ENCODE measurements around the gene POU3F1.

The POU3F1 gene

GRCh38 chr1:38082769-38083263 lies 36.2 kb upstream of the POU3F1 start:
- Mint-ChIP-seq H3K4me1 (ENCODE audit: low read depth) (no peaks in the 10 kb centered on the region), H3K27ac (no peak overlapping the region)

GRCh38 chr1:38079019-38079418 lies 32.4 kb upstream of the POU3F1 start:
- Mint-ChIP-seq H3K27ac (no peak overlapping the region), H3K4me1 (ENCODE audit: low read depth) (no peaks in the 10 kb centered on the region), H3K4me3 (no peak overlapping the region), H3K9me3 (no peaks in the 10 kb centered on the region), H3K27me3 (peaks cover 25% of the 10 kb centered on the region), H3K36me3 (ENCODE audit: low read depth) (no peaks in the 10 kb centered on the region)
- no peak for DNase-seq

More at GRCh38 chr1:38082769-38083263, 36.2 kb upstream of the POU3F1 start:
- Mint-ChIP-seq H3K4me3 (no peak overlapping the region), H3K36me3 (ENCODE audit: low read depth) (no peaks in the 10 kb centered on the region), H3K27me3 (peaks cover 3% of the 10 kb centered on the region), H3K9me3 (no peaks in the 10 kb centered on the region)
- DNase-seq: no peak

- Mint-ChIP-seq H3K4me3 (no peak overlapping the region), H3K9me3 (no peaks in the 10 kb centered on the region), H3K27me3 (peaks cover 29% of the 10 kb centered on the region), H3K4me1 (ENCODE audit: low read depth) (no peaks in the 10 kb centered on the region), H3K36me3 (ENCODE audit: low read depth) (no peaks in the 10 kb centered on the region), H3K27ac (no peak overlapping the region)
- no peak for DNase-seq
Measured at GRCh38 chr1:38077523-38078147, 31.0 kb upstream of the POU3F1 start.

- H3K9me3 Mint-ChIP-seq: no peaks in the 10 kb centered on the region
- H3K27ac Mint-ChIP-seq: no peak overlapping the region
- peaks cover 32% of the 10 kb centered on the region for H3K27me3 Mint-ChIP-seq
- no peaks in the 10 kb centered on the region for H3K36me3 Mint-ChIP-seq (ENCODE audit: low read depth)
- H3K4me1 Mint-ChIP-seq (ENCODE audit: low read depth): no peaks in the 10 kb centered on the region
- no peak overlapping the region for H3K4me3 Mint-ChIP-seq
- DNase-seq: no peak
Measured at GRCh38 chr1:38076455-38076854, 29.9 kb upstream of the POU3F1 start.

GRCh38 chr1:38076038-38076437 lies 29.4 kb upstream of the POU3F1 start:
- DNase-seq: no peak
- H3K4me1 Mint-ChIP-seq (ENCODE audit: low read depth): no peaks in the 10 kb centered on the region
- peaks cover 36% of the 10 kb centered on the region for H3K27me3 Mint-ChIP-seq
- no peak overlapping the region for H3K4me3 Mint-ChIP-seq
- no peaks in the 10 kb centered on the region for H3K9me3 Mint-ChIP-seq
- H3K36me3 Mint-ChIP-seq (ENCODE audit: low read depth): no peaks in the 10 kb centered on the region
- no peak overlapping the region for H3K27ac Mint-ChIP-seq

- Mint-ChIP-seq H3K4me3 (no peak overlapping the region), H3K36me3 (ENCODE audit: low read depth) (no peaks in the 10 kb centered on the region), H3K4me1 (ENCODE audit: low read depth) (no peaks in the 10 kb centered on the region), H3K9me3 (no peaks in the 10 kb centered on the region), H3K27me3 (peaks cover 45% of the 10 kb centered on the region), H3K27ac (no peak overlapping the region)
- DNase-seq: no peak
Measured at GRCh38 chr1:38075191-38075590, 28.6 kb upstream of the POU3F1 start.

- H3K4me3 Mint-ChIP-seq: no peak overlapping the region
- no peaks in the 10 kb centered on the region for H3K4me1 Mint-ChIP-seq (ENCODE audit: low read depth)
- DNase-seq: no peak
- no peak overlapping the region for H3K27ac Mint-ChIP-seq
- H3K9me3 Mint-ChIP-seq: no peaks in the 10 kb centered on the region
- H3K36me3 Mint-ChIP-seq (ENCODE audit: low read depth): no peaks in the 10 kb centered on the region
- H3K27me3 Mint-ChIP-seq: peaks cover 53% of the 10 kb centered on the region
Measured at GRCh38 chr1:38074302-38074677, 27.7 kb upstream of the POU3F1 start.

- DNase-seq: no peak
- no peak overlapping the region for H3K27ac Mint-ChIP-seq
- no peaks in the 10 kb centered on the region for H3K9me3 Mint-ChIP-seq
- H3K4me1 Mint-ChIP-seq (ENCODE audit: low read depth): no peaks in the 10 kb centered on the region
- no peak overlapping the region for H3K4me3 Mint-ChIP-seq
- no peaks in the 10 kb centered on the region for H3K36me3 Mint-ChIP-seq (ENCODE audit: low read depth)
- H3K27me3 Mint-ChIP-seq: peaks cover 57% of the 10 kb centered on the region
Measured at GRCh38 chr1:38073534-38074301, 27.1 kb upstream of the POU3F1 start.

GRCh38 chr1:38072858-38073257 lies 26.3 kb upstream of the POU3F1 start:
- no peak for DNase-seq
- Mint-ChIP-seq H3K36me3 (ENCODE audit: low read depth) (no peaks in the 10 kb centered on the region), H3K27ac (no peak overlapping the region), H3K4me3 (no peak overlapping the region), H3K27me3 (peaks cover 63% of the 10 kb centered on the region), H3K9me3 (no peaks in the 10 kb centered on the region), H3K4me1 (ENCODE audit: low read depth) (no peaks in the 10 kb centered on the region)

GRCh38 chr1:38071312-38072256 lies 25.0 kb upstream of the POU3F1 start:
- no peaks in the 10 kb centered on the region for H3K9me3 Mint-ChIP-seq
- H3K27me3 Mint-ChIP-seq: peaks cover 68% of the 10 kb centered on the region
- no peak overlapping the region for H3K27ac Mint-ChIP-seq
- no peaks in the 10 kb centered on the region for H3K36me3 Mint-ChIP-seq (ENCODE audit: low read depth)
- no peak overlapping the region for H3K4me3 Mint-ChIP-seq
- DNase-seq: no peak
- no peaks in the 10 kb centered on the region for H3K4me1 Mint-ChIP-seq (ENCODE audit: low read depth)

- no peak for DNase-seq
- H3K27me3 Mint-ChIP-seq: peaks cover 47% of the 10 kb centered on the region
- no peak overlapping the region for H3K27ac Mint-ChIP-seq
- no peaks in the 10 kb centered on the region for H3K36me3 Mint-ChIP-seq (ENCODE audit: low read depth)
- H3K4me1 Mint-ChIP-seq (ENCODE audit: low read depth): no peaks in the 10 kb centered on the region
- no peak overlapping the region for H3K4me3 Mint-ChIP-seq
- no peaks in the 10 kb centered on the region for H3K9me3 Mint-ChIP-seq
Measured at GRCh38 chr1:38068980-38069340, 22.4 kb upstream of the POU3F1 start.

- Mint-ChIP-seq H3K27me3 (peaks cover 43% of the 10 kb centered on the region), H3K9me3 (no peaks in the 10 kb centered on the region), H3K4me3 (no peak overlapping the region), H3K27ac (no peak overlapping the region), H3K36me3 (ENCODE audit: low read depth) (no peaks in the 10 kb centered on the region), H3K4me1 (ENCODE audit: low read depth) (no peaks in the 10 kb centered on the region)
- no peak for DNase-seq
Measured at GRCh38 chr1:38068220-38068979, 21.8 kb upstream of the POU3F1 start.

- DNase-seq: no peak
- no peak overlapping the region for H3K4me3 Mint-ChIP-seq
- no peaks in the 10 kb centered on the region for H3K36me3 Mint-ChIP-seq (ENCODE audit: low read depth)
- H3K27me3 Mint-ChIP-seq: peaks cover 33% of the 10 kb centered on the region
- H3K4me1 Mint-ChIP-seq (ENCODE audit: low read depth): peaks cover 9% of the 10 kb centered on the region
- no peaks in the 10 kb centered on the region for H3K9me3 Mint-ChIP-seq
- no peak overlapping the region for H3K27ac Mint-ChIP-seq
Measured at GRCh38 chr1:38064197-38064903, 17.8 kb upstream of the POU3F1 start.

Data from activated T-cell treated with anti-CD3 and anti-CD28 coated beads, Interleukin-2, amount 50 U/mL, for 24 hours (primary cell).